Measurements from ENCODE around the gene AVEN. TPM values are rescaled to one million over a fixed set of nuclear protein-coding genes. Genes with fewer than 3 reads are reported as not detected.
A peak's percentile ranks its signal among the peaks of the same experiment; 100 is the strongest.

AVEN gene
- total and polyA plus RNA-seq, 2 donors (not counting 1 experiment from before 2014, with no cell fraction given), result 16.0 to 19.2 TPM

DNA sequence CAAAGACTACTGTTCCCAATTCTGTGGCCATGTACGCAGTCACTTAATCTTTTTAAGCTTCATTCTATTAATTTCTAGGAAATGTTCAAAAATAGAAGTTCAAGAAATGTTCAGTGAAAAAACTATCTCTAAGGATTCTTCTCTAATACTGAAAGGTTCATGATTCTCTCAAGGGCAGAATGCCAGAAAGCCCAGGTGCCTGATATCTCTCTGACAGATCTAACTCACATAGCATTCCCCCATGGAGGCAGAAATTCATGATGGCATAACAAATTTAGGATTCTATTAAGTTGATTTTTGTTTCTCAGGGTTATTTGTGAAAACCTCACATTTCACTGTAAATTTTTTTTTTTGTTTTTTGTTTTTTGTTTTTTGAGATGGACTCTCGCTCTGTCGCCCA lies 53.3 kb downstream of the AVEN start:
- Histone ChIP-seq H4K20me1 (ENCODE audit: control insufficient read depth, extremely low read depth, insufficient read depth, low read length) (no peaks in the 10 kb centered on the region), H3K4me3 (replicated peaks in 1 of 4; ENCODE audit: control extremely low read depth in 1 of 4, insufficient read depth in 1 of 4, low read depth in 3 of 4, low read length in 4 of 4) (no peak overlapping the region), H3K27ac (ENCODE audit: insufficient read depth, low read length) (no peak overlapping the region), H3K79me2 (ENCODE audit: control insufficient read depth, insufficient read depth, low read length) (no peaks in the 10 kb centered on the region), H3K9ac (ENCODE audit: insufficient read depth, low read length) (no peak overlapping the region), H2AFZ (ENCODE audit: low read length) (no peak overlapping the region), H3K27me3 (ENCODE audit: control insufficient read depth, insufficient read depth, low read length) (no peaks in the 10 kb centered on the region), H3K9me3 (ENCODE audit: control insufficient read depth, insufficient read depth, low read depth, low read length) (no peaks in the 10 kb centered on the region), H3K36me3 (ENCODE audit: control insufficient read depth, insufficient read depth, low read length) (no peaks in the 10 kb centered on the region), H3K4me2 (ENCODE audit: extremely low read depth, insufficient read depth, low read length) (no peak overlapping the region), H3K4me1 (ENCODE audit: control insufficient read depth, extremely low read depth, insufficient read depth, low read length) (no peaks in the 10 kb centered on the region)
- TF ChIP-seq, protein P1, sequence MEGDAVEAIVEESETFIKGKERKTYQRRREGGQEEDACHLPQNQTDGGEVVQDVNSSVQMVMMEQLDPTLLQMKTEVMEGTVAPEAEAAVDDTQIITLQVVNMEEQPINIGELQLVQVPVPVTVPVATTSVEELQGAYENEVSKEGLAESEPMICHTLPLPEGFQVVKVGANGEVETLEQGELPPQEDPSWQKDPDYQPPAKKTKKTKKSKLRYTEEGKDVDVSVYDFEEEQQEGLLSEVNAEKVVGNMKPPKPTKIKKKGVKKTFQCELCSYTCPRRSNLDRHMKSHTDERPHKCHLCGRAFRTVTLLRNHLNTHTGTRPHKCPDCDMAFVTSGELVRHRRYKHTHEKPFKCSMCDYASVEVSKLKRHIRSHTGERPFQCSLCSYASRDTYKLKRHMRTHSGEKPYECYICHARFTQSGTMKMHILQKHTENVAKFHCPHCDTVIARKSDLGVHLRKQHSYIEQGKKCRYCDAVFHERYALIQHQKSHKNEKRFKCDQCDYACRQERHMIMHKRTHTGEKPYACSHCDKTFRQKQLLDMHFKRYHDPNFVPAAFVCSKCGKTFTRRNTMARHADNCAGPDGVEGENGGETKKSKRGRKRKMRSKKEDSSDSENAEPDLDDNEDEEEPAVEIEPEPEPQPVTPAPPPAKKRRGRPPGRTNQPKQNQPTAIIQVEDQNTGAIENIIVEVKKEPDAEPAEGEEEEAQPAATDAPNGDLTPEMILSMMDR (conservative IDR thresholded peaks at IDR 0.05 in 1 of 2, IDR thresholded peaks at IDR 0.05 in 1 of 2; ENCODE audit: low read depth in 1 of 2, low read length in 2 of 2), result no peak
- TF ChIP-seq EZH2 (IDR thresholded peaks at IDR 0.05; ENCODE audit: low read length, missing control alignments), result no peak
- DNase-seq (ENCODE audit: low read depth in 2 of 2), result peak; percentile 4 to 50

DNA sequence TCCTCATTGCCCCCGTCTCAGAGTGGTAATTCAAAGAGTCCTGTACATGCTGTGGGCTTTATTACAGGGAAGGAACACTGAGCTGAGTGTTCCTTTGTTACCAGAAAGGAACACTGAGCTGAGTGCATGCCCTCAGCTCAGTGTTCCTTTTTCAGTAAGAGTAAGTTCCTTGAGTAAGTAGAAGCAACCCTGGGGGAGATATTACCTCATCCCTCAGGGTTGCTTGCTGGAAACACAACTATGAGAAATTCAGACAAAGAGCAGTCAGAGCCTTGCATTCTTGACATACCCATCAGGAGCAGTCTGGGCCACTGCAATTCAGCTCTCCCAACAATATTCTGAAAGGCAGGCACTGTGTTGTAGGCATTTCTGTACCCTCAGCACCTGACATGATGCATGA lies 53.7 kb downstream of the AVEN start:
- no peaks in the 10 kb centered on the region for H3K79me2 ChIP-seq (ENCODE audit: control insufficient read depth, insufficient read depth, low read length)
- no peaks in the 10 kb centered on the region for H3K4me1 ChIP-seq (ENCODE audit: control insufficient read depth, extremely low read depth, insufficient read depth, low read length)
- H3K9ac ChIP-seq (ENCODE audit: insufficient read depth, low read length), result no peak overlapping the region
- H3K4me2 ChIP-seq (ENCODE audit: extremely low read depth, insufficient read depth, low read length), result no peak overlapping the region
- H4K20me1 ChIP-seq (ENCODE audit: control insufficient read depth, extremely low read depth, insufficient read depth, low read length), result no peaks in the 10 kb centered on the region
- peak; percentile 25 to 97 for DNase-seq (ENCODE audit: low read depth in 2 of 2)
- H3K4me3 ChIP-seq (replicated peaks in 1 of 4; ENCODE audit: control extremely low read depth in 1 of 4, insufficient read depth in 1 of 4, low read depth in 3 of 4, low read length in 4 of 4), result no peak overlapping the region
- no peak overlapping the region for H3K27ac ChIP-seq (ENCODE audit: insufficient read depth, low read length)
- no peaks in the 10 kb centered on the region for H3K27me3 ChIP-seq (ENCODE audit: control insufficient read depth, insufficient read depth, low read length)
- TF ChIP-seq, protein P1 (conservative IDR thresholded peaks at IDR 0.05 in 1 of 2, IDR thresholded peaks at IDR 0.05 in 1 of 2; ENCODE audit: low read depth in 1 of 2, low read length in 2 of 2), result no peak
- TF ChIP-seq EZH2 (IDR thresholded peaks at IDR 0.05; ENCODE audit: low read length, missing control alignments), result no peak
- no peaks in the 10 kb centered on the region for H3K9me3 ChIP-seq (ENCODE audit: control insufficient read depth, insufficient read depth, low read depth, low read length)
- H2AFZ ChIP-seq (ENCODE audit: low read length), result no peak overlapping the region
- no peaks in the 10 kb centered on the region for H3K36me3 ChIP-seq (ENCODE audit: control insufficient read depth, insufficient read depth, low read length)

DNA sequence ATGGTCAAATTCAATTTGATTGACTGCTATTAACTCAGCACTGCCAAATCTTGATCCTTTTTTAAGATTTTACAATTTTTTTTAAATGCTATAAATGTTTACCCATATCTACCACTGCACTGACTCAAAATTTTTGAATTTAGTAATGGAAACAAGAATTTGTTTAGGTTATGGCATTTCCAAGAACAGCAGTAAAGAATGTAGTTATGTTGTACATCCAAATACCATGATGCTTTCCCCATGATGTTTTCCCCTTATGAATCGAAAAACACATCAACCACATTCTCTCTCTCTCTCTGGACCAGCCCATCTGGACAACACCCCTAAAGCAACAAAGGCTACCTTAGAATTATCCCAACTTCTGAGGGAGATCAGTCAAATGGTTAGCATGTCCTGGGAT lies 56.5 kb downstream of the AVEN start:
- no peak overlapping the region for H3K4me3 ChIP-seq (replicated peaks in 1 of 4; ENCODE audit: control extremely low read depth in 1 of 4, insufficient read depth in 1 of 4, low read depth in 3 of 4, low read length in 4 of 4)
- H4K20me1 ChIP-seq (ENCODE audit: control insufficient read depth, extremely low read depth, insufficient read depth, low read length), result no peaks in the 10 kb centered on the region
- no peaks in the 10 kb centered on the region for H3K79me2 ChIP-seq (ENCODE audit: control insufficient read depth, insufficient read depth, low read length)
- H3K4me2 ChIP-seq (ENCODE audit: extremely low read depth, insufficient read depth, low read length), result no peak overlapping the region
- no peaks in the 10 kb centered on the region for H3K36me3 ChIP-seq (ENCODE audit: control insufficient read depth, insufficient read depth, low read length)
- no peaks in the 10 kb centered on the region for H3K9me3 ChIP-seq (ENCODE audit: control insufficient read depth, insufficient read depth, low read depth, low read length)
- no peaks in the 10 kb centered on the region for H3K4me1 ChIP-seq (ENCODE audit: control insufficient read depth, extremely low read depth, insufficient read depth, low read length)
- H3K27me3 ChIP-seq (ENCODE audit: control insufficient read depth, insufficient read depth, low read length), result no peaks in the 10 kb centered on the region
- H3K27ac ChIP-seq (ENCODE audit: insufficient read depth, low read length), result no peak overlapping the region
- no peak overlapping the region for H3K9ac ChIP-seq (ENCODE audit: insufficient read depth, low read length)
- no peak overlapping the region for H2AFZ ChIP-seq (ENCODE audit: low read length)
- no peak for DNase-seq (ENCODE audit: low read depth in 2 of 2)
- TF ChIP-seq, protein P1 (conservative IDR thresholded peaks at IDR 0.05 in 1 of 2, IDR thresholded peaks at IDR 0.05 in 1 of 2; ENCODE audit: low read depth in 1 of 2, low read length in 2 of 2), result no peak
- no peak for TF ChIP-seq EZH2 (IDR thresholded peaks at IDR 0.05; ENCODE audit: low read length, missing control alignments)
